B cell (primary cell): Measurements from ENCODE around the gene ELFN2.

Experiments
- CTCF ChIP-seq: fragments of 200-600 bp; IDR thresholded peaks from one replicate; pipeline ENCODE4 v1.8.0; 2022; ENCODE audit warnings: antibody characterized with exemption, mild to moderate bottlenecking
- EZH2 ChIP-seq: IDR thresholded peaks from 2 replicates; pipeline ENCODE4 v1.6.1; 2012; ENCODE audit warnings: borderline replicate concordance, low read depth, mild to moderate bottlenecking, moderate library complexity, low read length; ENCODE audit not compliant: insufficient read depth, poor library complexity, severe bottlenecking

GRCh38 chr22:37425800-37426705 lies 1.2 kb downstream of the ELFN2 start:
- no peak for TF ChIP-seq CTCF
- no peak for TF ChIP-seq EZH2
